Ecto neural progenitor cell (in vitro differentiated cells): Measurements from ENCODE around the gene VGLL4.
"Not testable (repeated sequence)": the region's sequence is repeated elsewhere in the genome, so short reads cannot be mapped to it uniquely, and the experiment has no call there.

Experiments used
- DNase-seq: peaks from one replicate; pipeline ENCODE4 v3.0.0-alpha.2; 2018; ENCODE audit warnings: low spot score

VGLL4 gene

DNA sequence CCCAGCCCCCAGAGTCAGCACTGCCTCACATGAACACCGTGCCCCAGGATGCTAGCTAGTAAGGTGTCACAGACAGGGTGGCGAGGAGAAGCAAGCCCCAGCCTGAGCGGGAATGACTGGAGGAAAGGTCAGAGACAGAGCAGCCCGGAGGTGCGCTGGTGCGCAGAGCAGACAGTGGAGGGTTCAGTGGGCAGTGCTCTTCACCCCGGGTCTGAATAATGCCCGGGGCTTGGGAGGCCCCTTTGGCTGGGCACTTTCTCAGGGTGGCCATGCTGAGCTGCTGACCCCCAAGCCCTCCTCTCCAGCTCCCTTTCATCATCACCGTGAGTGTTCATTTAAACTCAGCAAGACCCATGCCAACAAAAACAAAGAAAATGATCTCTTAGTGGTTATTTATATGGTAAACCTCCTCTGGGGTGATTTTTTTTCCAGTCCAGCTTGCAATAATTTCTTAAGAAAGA, 110.8 kb downstream of the VGLL4 start:
- no peak for DNase-seq

DNA sequence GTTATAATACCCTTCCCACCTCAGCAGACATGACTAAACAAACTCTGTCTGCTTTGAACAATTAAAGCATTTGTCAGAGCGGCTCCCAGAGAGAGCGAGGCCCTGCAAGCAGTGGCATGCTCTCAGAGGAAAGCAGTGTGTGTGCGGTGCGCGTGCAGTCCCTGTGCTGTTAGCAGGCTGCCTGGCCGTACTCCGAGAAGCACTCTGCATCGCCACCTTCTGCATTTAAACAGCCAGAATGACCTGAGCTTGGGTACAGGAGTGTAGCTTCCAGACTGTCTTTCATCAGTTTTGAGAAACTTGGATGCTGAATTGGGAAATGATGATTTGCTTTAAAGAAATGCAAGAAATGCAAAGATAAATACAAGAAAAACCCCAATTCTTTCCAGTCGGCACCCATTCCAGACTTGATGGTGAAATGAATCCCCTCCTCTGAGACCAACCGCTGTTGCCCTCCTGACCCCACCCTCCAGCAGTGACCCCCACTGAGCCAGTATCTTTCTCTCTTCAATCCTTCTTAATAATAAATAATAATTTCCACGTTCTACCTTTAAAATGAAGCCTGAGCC, 113.5 kb downstream of the VGLL4 start:
- no peak for DNase-seq

DNA sequence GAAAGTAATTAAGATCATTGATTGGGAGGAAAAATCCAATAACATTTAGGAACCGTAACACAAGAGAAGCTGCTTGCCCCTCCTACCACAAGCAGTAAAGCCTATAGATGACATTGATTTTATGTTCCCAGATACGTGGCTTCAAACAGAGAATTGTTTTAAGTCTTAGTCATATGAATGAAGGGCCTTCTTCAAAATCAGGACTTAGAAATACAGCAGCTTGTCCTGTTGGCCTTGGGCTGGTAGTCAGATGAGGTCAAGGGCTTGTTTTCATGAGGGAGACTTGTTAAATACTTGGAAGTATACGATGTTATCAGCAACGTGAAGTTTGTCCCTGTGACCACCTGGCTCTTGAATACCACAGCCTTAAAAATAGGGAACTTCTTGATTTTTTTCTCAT, 114.4 kb downstream of the VGLL4 start:
- no peak for DNase-seq

DNA sequence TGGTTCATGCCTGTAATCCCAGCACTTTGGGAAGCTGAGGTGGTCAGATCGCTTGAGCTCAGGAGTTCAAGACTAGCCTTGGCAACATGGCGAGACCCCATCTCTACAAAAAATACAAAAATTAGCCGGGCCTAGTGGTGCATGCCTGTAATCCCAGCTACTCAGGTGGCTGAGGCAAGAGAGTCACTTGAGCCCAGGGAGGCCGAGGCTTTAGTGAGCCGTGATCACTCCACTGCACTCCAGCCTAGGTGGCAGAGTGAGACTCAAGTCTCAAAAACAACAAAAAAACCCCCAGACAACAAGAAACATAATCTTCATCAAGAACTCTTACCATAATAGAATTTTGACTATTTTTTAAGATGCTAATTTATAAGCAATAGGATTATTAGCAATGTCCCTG, 117.6 kb downstream of the VGLL4 start:
- DNase-seq, result not testable (repeated sequence)

DNA sequence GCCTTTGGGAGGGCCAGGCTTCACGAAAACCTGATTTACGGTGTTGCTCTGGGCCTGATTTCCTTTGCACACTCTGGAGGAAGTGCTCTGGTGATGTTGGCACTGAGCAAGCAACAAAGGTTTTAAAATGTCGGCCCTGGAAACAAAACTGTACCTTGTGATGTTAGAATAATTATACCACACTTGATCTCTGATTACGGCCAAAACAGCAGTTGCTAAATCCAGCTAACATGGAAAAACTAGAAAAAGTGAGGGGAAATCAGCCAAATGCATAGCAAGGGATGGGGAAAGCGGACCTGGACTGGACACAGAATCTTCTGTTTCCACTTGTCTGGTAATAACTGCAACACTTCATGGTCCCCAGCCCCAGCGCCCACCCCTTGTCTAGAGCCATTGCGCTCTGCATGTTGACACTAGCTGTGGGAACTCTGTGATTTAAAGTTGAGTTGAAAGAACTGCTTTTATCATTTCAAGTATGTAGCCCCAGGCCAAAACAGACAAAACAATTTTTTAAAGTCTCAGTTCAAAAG, 120.1 kb downstream of the VGLL4 start:
- DNase-seq, result no peak

DNA sequence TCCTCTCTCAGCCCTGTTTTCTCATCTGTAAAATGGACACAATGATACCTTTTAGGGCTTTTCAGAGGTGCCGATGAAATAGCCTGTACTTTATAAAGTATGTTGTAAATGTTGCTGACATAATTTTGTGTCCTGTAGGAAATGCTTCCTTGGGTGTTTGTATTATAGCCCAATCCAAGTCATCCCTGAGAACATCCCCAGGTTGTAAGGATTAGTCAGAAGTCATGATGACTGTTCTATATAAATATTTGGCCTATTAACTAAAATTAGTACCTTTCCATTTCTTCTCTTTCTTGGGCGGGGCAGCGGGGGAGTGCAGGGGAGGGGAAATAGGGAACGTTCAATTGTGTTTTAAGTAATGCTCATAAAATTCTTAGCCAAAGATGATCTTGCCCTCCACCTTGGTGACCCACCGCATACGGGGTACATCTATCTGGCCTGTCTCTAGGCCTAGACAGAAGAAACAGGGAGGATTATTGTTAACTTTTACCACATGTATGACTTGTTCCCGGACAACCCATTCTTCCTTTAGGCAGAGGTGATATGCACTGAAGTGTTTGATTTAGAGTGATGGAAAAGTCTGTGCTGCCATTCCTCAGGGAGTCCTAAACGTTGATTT, 120.7 kb downstream of the VGLL4 start:
- no peak for DNase-seq

DNA sequence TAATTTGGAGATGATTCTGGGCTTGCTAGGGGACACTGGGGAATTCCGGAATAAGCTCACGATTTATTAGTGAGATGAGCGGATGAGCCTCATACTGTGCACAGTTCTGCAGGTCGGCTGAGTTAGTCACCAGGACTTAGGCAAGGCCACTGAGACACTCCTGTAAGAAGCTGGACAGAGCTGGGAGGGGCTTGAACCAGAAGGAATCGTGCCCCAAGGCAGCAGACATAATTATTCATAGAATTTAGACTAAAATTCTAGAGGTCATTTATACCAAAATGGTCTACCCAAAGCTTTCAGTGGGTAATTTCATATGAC, 121.4 kb downstream of the VGLL4 start:
- DNase-seq, result no peak

DNA sequence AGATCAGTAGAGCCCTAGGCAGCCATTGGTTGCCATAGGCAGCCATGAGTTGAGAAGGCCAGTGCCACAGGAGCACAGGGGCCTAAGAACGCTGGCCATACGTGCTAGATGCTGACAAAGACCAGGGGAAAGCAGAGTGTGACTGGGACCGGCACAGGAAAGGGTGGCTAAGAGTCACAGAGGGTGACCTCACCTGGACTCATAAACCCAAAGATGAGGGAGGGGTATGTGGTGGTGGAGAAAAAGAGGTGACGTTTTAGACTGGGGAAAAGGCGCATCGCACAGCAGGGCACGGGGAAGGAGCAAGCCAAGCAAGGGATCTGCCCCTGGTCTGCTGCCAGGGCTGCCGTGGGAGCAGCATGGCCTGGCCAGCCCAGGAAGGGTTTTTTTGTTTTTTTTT, 122.5 kb downstream of the VGLL4 start:
- DNase-seq, result no peak

DNA sequence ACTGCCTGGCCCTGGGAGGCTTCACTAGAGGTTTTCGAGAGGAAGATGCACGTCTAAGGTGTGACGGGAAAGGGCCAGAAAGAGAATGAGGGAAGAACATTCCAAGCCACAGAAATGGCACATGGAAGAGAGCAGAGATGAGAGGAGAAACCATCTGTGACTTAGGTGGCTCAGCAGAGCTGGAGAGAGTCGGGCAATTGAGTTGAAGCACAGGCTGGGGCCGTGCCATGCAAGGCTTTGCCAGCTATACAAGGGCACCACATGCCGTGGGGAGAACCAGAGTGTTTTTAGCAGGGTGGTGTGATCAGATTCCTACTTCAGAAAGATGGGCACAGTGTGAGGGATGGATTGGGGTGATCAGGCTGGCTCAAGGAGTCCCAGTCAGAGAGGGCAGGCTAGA, 126.1 kb downstream of the VGLL4 start:
- no peak for DNase-seq

DNA sequence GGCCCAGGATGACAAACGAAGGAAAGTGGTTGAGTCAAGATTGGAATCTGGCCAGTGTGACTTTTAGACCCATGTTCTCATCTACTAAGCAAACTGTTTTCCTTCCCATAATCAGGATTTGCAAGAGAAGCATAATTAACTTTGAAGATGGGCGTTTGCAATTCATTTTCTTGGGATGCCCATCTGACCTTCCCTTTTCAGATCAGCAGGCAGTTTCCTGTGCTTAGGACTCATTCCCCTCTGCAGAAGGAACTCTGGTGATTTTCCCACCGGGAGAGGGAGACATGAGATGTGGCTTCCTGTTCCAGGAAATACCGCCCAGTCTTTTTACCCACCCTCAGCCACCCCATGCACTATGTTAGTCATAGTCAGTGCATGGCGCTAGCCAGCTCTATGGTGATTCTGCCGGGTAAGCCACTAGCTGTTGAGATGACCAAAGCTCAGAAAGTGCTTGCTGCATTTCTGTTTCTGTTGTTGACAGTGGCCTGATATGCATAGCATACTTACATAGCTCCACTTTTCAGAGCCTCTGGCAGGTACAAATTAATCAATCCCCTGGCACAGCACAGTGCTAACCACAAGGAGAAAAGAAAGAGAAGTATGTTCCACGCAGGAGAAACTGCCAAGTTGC, 129.4 kb downstream of the VGLL4 start:
- no peak for DNase-seq

DNA sequence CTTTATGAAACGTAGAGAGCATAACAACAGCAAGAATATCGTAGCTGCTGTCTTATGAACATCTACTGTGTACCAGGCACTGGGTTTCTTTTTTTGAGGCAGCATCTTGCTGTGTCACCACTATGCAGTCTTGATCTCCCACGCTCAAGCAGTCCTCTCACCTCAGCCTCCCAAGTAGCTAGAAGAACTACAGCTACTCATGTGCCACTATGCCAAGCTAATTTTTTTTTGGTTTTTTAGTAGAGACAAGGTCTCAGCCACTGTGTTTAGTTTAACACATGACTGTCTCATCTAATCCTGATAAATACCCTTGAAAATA, 129.9 kb downstream of the VGLL4 start:
- no peak for DNase-seq

DNA sequence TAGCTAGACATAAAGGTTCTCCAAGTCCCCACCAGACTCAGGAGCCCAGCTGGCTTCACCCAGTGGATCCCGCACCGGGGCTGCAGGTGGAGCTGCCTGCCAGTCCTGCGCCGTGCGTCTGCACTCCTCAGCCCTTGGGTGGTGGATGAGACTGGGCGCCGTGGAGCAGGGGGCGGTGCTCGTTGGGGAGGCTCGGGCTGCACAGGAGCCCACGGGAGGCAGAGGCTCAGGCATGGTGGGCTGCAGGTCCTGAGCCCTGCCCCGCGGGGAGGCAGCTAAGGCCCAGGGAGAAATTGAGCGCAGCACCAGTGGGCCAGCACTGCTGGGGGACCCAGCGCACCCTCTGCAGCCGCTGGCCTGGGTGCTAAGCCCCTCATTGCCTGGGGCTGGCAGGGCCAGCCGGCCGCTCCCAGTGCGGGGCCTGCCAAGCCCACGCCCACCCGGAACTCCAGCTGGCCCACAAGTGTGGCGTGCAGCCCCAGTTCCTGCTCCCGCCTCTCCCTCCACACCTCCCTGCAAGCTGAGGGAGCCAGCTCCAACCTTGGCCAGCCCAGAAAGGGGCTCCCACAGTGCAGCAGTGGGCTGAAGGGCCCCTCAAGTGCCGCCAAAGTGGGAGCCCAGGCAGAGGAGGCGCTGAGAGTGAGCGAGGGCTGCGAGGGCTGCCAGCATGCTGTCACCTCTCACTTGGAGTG, 130.4 kb downstream of the VGLL4 start:
- DNase-seq, result not testable (repeated sequence)

DNA sequence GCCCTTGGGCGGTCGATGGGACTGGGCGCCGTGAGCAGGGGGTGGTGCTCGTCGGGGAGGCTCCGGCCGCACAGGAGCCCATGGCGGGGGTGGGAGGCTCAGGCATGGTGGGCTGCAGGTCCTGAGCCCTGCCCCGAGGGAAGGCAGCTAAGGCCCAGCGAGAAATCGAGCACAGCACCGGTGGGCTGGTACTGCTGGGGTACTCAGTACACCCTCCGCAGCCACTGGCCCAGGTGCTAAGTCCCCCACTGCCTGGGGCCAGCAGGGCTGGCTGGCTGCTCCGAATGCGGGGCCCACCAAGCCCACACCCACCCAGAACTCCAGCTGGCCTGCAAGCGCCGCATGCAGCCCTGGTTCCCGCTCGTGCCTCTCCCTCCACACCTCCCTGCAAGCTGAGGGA, 132.1 kb downstream of the VGLL4 start:
- DNase-seq, result not testable (repeated sequence)

DNA sequence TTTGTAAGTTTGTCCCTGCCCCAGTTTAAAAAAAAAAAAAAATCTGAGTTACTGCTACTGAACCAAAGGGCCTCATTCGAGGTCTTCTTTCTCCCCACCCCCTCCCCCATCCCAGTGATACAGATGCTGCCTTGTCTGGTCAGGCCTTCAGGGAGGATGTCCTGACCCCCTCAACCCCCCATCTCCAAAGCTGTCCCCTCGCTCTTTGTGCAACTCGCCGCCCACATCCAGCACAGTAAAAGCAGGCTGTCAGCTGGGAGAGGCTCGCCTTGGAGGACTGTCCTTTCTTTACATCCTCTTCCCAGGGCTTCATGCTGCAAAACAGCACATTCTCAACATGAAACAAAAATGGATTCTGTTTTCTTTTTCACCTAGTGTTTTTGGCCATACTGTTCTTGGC, 133.4 kb downstream of the VGLL4 start:
- no peak for DNase-seq

DNA sequence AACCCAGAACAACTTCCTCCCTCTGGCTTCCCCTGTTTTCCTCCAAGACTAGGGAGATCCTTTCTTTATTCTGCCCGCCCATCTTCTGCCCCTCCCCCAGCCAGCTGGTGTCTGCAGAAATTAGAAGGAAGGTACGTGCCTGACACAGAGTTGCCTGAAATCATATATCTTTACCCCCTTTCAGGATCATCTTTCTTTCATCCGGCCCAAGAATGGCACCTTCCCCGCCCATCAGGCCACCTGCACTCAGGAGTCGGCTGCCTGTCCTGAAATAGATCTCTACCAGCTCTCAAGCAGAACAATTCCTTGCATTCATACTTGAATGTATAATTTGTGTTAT, 133.7 kb downstream of the VGLL4 start:
- no peak for DNase-seq

DNA sequence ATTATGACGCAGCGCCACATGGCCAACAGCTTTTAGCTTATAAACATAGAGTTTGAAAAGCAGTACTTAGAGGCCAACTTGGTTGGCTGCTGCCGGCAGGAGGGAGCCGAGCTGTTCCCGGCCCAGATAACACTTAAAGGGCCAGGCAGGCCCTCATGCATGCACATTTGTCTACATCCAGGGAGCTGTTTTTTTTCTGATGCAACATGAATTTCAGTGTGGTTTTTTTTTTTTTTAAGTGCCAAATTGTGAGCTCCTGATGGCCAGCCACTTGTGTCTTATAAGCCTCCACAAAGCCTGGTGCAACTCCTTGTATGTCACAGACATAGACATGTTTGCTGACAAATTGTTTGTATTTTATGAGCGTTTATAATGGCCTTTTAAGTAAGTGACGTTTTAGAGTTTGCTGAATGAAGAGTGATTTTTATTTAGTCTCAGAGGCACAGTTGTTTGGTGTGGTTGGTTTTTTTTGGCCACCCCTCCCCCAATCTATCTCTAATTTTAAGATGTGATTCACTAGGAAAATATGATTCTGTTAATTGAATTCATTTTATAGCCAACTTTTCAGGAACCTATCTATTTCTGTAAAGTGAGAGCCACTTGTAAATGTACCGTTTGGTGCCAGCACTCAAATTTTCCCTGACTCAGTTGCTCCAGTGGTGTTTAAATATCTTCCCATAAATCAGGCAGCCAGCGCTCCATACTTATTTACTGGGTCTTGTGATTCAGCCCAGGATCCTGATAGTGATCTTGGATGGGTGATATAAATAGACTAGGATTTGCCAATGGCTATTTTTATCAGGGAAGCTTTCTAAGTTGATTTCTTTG, 134.3 kb downstream of the VGLL4 start:
- DNase-seq, result no peak

DNA sequence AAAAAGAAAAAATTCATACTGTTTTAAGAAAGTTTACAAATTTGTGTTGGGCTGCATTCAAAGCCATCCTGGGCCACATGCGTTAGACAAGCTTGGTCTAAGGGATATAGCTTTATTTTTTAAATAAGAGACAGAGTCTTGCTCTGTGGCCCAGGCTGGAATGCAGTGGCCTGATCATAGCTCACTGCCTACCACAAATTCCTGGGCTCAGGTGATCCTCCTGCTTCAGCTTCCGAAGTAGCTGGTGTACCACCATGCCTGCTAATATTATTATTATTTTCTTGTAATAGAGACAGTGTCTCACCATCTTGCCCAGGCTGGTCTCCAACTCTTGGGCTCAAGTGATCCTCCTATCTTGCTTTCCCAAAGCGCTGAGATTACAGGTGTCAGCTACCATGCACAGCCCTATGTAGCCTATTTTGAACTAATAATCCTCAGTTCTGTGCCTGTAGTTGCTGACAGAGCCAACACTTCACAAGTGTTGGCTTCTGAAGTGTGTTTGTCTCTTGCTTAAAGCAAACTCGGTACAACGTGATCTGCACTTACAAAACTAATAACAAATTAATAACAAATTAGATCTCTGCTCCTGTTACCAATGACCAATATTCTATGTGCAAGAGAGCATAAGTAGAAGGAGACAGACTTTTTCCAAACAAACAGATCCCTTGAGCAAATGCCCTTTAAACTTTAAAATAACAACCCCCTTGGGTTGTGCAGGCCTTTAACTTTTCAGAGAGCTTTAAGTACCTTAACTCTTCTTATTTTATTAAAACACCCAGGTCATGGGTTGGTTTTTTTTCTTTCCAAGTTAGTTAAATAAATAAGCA, 135.2 kb downstream of the VGLL4 start:
- no peak for DNase-seq

DNA sequence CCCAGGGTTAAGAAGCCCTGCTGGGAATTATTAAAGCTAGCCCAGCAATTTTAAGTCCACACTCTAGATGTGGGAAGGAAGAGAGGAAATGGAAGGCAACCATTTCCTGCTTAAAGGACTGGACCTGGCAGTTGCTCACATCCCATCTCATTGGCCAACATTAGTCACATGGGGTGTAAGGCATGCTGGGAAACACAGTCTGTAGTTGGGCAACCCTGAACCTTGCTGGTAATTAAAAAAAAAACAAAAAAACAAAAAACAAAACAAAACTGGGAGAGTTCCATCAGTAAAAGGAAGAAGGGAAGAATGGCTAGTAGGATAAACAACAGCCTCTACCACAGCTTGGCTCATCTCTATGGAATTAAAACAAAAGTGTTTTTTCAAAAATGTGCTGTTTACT, 136.0 kb downstream of the VGLL4 start:
- no peak for DNase-seq
